SJCRH30 (cell line): Measurements from ENCODE around the gene SORL1-AS1.

Experiments used
- DNase-seq, 2 experiments: peaks; one replicate each; pipeline ENCODE4 v3.0.0-alpha.2; 2015 to 2020
- H3K27ac ChIP-seq: fragments of 250-450 bp; sonication (Bioruptor Pico); 2 replicates; pipeline ENCODE4 v1.5.1; 2020; ENCODE audit warnings: mild to moderate bottlenecking, moderate library complexity
- H3K27me3 ChIP-seq: fragments of 250-450 bp; sonication (Bioruptor Pico); 2 replicates; pipeline ENCODE4 v1.5.1; 2020; ENCODE audit warnings: mild to moderate bottlenecking, moderate library complexity
- H3K36me3 ChIP-seq: fragments of 250-450 bp; sonication (Bioruptor Pico); 2 replicates; pipeline ENCODE4 v1.5.1; 2020; ENCODE audit warnings: mild to moderate bottlenecking, moderate library complexity
- H3K4me1 ChIP-seq: fragments of 250-450 bp; sonication (Bioruptor Pico); 2 replicates; pipeline ENCODE4 v1.5.1; 2020; ENCODE audit warnings: mild to moderate bottlenecking, moderate library complexity
- H3K4me3 ChIP-seq: fragments of 250-450 bp; sonication (Bioruptor Pico); 2 replicates; pipeline ENCODE4 v1.5.1; 2020; ENCODE audit warnings: mild to moderate bottlenecking, moderate library complexity
- H3K9me3 ChIP-seq: fragments of 250-450 bp; sonication (Bioruptor Pico); replicated peaks from 2 replicates; pipeline ENCODE4 v1.5.1; 2020; ENCODE audit warnings: mild to moderate bottlenecking, moderate library complexity

The SORL1-AS1 gene

DNA sequence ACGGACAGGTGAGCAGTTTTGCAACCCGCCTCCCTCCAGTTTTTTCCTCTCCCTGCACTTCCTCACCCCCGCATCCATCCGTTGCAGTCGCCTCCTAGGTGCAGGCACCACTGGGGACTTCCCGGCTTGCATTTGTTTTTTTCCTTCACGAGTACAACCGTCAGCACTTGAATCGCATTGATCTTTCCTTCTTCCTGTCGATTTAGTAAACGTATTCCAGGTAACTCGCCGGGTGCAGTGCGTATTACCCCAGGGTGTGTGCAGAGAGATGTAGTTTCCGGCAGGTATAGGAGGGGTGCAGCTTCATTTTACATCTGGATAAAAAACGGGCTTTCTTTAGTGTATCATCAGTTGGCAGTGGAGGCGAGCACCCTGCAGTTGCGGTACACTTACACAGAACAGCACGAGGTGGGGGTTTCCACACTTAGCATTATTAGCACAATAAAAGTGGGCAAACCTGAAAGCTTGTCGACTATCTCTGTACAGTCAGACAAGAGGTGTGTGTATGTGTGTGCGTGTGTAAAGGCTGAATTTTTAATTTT, at the start of gene SORL1-AS1:
Gene SORL1-AS1, minus strand, starts transcription at position 359 of the 542 bp plus-strand sequence.
- no peak within 1 kb of the TSS for H3K4me3 ChIP-seq
- no peak for DNase-seq
- no peaks in the 10 kb centered on the region for H3K27me3 ChIP-seq
- no peaks in the 10 kb centered on the region for H3K4me1 ChIP-seq
- H3K9me3 ChIP-seq, result no peaks in the 10 kb centered on the region
- H3K36me3 ChIP-seq, result no peaks in the 10 kb centered on the region
- no peak within 1 kb of the TSS for H3K27ac ChIP-seq

DNA sequence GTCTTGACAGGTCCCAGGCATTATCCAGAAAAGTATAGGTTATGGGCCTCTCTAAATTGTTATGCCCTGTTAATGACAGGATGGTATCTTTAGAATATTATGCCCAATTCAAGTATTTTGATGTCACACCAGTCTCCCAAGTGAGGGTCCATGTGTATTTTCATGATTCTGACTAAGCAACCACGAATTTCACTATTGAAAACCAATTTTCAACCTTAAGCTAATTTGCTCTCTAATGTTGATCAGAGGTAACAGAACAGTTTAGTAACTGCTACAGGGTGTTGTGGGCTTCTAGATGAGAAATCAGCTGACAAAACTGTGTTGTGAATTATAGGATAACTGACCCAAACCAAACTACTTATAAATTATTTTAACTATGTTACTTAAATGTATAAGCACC, 48.0 kb upstream of the SORL1-AS1 start:
- no peak overlapping the region for H3K4me3 ChIP-seq
- no peaks in the 10 kb centered on the region for H3K4me1 ChIP-seq
- H3K27me3 ChIP-seq, result no peaks in the 10 kb centered on the region
- H3K36me3 ChIP-seq, result no peaks in the 10 kb centered on the region
- H3K27ac ChIP-seq, result no peak overlapping the region
- no peaks in the 10 kb centered on the region for H3K9me3 ChIP-seq
- DNase-seq, result no peak

DNA sequence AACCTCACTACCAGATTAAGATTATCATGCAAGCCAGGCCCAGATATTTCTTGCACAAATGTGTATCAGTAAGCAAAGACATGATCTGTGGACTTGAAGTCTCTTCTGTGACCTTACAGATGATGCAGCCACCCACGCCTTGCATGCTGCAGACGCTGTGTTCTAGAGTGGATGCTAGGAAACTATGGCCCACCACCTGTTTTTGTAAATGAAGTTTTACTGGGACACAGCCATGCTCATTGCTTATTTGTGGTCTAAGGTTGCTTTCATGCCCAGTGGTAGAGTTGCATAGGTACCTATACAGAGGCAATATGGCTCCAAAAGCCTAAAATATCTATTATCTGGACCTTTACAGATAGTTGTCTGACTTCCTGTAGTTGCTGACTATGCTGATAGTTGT, 47.5 kb upstream of the SORL1-AS1 start:
- H3K9me3 ChIP-seq, result no peaks in the 10 kb centered on the region
- no peaks in the 10 kb centered on the region for H3K36me3 ChIP-seq
- no peak for DNase-seq
- no peaks in the 10 kb centered on the region for H3K27me3 ChIP-seq
- no peak overlapping the region for H3K27ac ChIP-seq
- H3K4me3 ChIP-seq, result no peak overlapping the region
- H3K4me1 ChIP-seq, result no peaks in the 10 kb centered on the region

DNA sequence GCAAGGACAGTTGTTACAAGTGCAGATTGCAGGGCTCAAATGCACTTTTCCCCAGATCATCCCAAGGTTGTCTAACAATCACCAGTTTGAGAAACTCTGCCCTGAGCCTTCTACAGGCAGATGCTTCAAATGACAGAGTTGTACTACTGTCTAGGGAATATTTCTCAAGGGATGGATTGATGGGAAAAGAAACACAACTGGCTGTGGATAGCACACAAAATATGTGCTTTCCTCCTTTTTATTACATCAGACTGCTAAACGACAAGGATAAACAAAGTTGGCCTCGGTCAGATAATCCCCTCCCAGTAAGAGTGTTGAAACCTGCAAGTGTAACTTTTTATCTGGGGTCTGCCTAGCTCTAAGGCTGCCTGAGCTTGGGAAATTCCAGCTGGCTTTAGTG, 46.6 kb upstream of the SORL1-AS1 start:
- H3K4me1 ChIP-seq, result no peaks in the 10 kb centered on the region
- H3K36me3 ChIP-seq, result no peaks in the 10 kb centered on the region
- DNase-seq, result no peak
- H3K4me3 ChIP-seq, result no peak overlapping the region
- H3K9me3 ChIP-seq, result no peaks in the 10 kb centered on the region
- no peaks in the 10 kb centered on the region for H3K27me3 ChIP-seq
- H3K27ac ChIP-seq, result no peak overlapping the region

DNA sequence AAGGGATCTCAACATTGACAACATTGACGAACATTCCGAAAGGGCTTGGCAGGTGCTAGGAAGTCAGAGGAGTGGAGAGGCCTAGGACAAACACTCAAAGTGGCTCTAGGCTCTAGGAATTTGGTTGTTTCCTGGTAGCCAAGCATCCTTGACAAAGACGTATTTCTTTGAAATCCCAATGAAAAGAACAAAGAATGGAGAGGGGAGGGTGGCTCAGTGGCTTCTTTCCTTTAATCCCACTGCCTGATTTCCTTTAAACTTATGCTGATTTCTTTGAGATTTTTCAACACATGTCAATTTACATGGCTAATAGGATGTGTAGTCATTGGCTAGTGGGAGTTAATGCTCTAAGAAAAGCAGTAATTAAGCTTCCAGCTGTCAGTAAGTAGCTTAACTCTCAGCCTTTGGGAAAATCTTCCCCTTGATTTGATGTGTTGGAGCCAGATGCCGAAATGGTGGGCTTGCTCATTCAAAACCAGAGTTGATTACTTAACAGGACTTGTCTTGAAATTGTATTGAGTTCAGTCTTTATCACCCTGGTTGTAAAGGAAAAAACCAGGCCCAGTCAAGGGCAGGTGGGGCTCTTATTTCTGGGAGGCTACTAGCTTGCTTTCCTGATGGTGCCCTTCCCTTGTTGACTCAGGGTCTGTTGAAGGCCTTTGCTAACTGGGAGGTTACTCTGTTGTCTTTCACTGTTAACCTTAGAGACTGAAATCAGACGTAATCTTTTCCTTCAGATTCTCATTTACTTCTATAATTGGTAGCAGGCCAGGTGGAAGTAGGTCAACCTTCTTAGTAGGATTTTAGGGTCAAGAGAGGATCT, 44.6 kb upstream of the SORL1-AS1 start:
- no peaks in the 10 kb centered on the region for H3K27me3 ChIP-seq
- H3K36me3 ChIP-seq, result no peaks in the 10 kb centered on the region
- no peaks in the 10 kb centered on the region for H3K4me1 ChIP-seq
- no peak for DNase-seq
- H3K9me3 ChIP-seq, result no peaks in the 10 kb centered on the region
- no peak overlapping the region for H3K27ac ChIP-seq
- H3K4me3 ChIP-seq, result no peak overlapping the region

DNA sequence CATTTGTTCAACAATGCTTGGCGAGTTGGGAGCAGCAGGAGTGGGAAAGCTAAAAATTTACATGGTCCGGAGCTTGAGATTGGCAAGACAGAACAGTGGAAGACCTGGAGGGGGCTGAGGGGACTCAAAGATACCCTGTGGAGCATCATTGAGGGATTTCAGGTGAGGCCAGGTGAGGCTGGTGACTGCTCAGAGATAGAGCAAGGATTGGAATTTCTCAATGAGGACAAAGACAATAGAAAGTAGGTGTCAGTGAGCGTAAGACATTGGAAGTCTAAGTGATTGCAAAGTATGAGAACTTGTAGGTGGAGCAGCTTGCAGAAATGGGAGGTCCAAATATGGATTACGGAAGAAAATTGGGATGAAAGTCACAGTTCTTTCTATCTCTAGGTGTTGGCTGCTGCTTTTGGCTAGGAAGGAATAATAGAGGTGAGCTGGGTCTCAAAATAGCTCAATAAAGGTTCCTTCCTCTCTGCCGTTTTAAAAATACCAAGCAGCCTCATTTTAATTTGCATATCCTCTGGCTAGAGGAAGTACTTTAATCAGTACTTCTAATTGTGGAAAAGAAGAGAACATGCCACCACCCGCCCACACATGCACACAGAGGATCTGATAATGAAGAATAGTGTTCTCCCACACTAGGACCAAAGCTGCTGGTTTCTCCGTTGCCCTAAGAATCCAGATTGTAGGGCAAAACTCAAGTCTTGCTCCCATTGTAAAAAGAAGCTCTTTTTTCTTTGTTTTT, 41.8 kb upstream of the SORL1-AS1 start:
- no peak overlapping the region for H3K4me3 ChIP-seq
- H3K36me3 ChIP-seq, result no peaks in the 10 kb centered on the region
- no peak for DNase-seq
- no peaks in the 10 kb centered on the region for H3K27me3 ChIP-seq
- H3K27ac ChIP-seq, result no peak overlapping the region
- H3K4me1 ChIP-seq, result no peaks in the 10 kb centered on the region
- no peaks in the 10 kb centered on the region for H3K9me3 ChIP-seq

DNA sequence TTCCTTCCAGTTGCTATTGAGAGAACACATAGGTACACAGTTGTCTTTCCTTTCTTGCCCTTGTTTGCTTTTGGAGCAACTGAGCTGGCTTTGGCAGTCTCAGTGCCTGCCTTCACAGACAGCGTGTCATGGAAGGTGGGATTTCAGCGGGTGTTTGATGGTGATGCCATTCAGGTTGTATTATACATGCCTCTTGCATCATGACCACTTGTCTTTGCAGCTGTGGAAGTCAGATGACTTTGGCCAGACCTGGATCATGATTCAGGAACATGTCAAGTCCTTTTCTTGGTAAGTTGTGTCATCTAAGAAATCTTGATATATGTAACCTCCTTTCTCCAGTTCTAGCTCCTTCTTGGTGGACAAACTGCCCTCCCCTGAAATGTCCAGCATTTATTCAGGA, 37.1 kb upstream of the SORL1-AS1 start:
- no peak for DNase-seq
- Histone ChIP-seq H3K27ac (no peak overlapping the region), H3K36me3 (no peaks in the 10 kb centered on the region), H3K4me3 (no peak overlapping the region), H3K4me1 (no peaks in the 10 kb centered on the region), H3K9me3 (no peaks in the 10 kb centered on the region), H3K27me3 (no peaks in the 10 kb centered on the region)

DNA sequence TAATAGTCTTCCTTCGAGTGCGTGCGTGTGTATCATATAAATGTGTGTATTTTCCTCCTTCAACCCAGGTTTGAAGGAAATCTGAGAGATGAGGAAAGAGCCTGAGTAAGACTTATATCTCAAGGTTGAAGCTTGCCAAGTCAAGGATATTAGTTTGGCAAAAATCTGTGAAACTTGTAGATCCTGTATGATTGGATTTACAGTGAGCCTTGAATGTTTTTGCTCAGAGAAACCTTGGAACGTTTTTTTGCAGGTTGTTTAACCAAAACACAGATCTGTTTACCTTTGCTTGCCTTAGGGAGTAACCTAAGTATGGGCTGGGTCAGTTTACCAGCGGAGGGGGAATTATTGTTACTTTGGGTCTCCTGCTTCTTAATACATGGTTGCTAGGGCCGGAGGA, 35.9 kb upstream of the SORL1-AS1 start:
- no peak overlapping the region for H3K27ac ChIP-seq
- no peaks in the 10 kb centered on the region for H3K36me3 ChIP-seq
- no peak overlapping the region for H3K4me3 ChIP-seq
- H3K27me3 ChIP-seq, result no peaks in the 10 kb centered on the region
- no peak for DNase-seq
- no peaks in the 10 kb centered on the region for H3K9me3 ChIP-seq
- no peaks in the 10 kb centered on the region for H3K4me1 ChIP-seq

DNA sequence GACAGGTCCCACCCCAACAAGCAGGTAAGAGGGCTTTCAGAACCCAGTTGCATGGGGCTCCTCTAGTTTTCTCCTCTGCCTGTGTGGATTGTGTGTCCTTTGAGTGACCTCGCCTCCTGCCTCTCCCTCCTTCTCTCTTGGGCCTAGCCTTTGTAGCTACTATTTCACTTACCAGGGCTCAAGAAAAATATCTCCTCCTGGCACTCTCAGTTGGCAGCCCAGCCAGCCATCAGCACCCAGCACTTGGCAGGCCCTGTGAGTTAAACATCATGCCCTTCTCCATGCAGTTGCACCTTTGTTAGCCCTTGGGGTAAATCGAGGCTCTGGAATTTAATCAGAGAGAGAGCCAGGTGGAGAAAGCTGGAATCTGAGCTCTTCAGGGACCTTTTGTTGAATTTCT, 35.4 kb upstream of the SORL1-AS1 start:
- Histone ChIP-seq H3K27me3 (no peaks in the 10 kb centered on the region), H3K4me1 (no peaks in the 10 kb centered on the region), H3K36me3 (no peaks in the 10 kb centered on the region), H3K27ac (no peak overlapping the region), H3K9me3 (no peaks in the 10 kb centered on the region), H3K4me3 (no peak overlapping the region)
- no peak for DNase-seq

DNA sequence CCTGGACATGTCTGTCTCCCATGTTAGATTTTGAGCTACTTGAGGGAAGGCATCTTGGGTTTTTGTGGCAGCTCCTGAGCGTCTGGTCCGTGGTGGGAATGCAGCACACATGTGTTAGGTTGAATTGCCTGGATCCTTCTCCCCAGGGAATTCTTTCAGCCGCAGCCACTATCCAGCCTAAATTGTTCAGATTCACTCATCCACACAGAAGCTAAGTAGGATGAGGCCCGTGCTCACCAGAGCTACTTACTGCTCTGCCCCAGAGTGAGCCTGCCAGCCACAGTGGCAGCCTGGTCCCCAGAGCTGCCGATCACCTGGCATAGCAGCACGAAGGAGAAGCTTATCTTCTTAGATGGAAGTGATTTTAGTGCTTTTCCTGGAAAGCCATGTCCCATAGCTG, 34.4 kb upstream of the SORL1-AS1 start:
- no peak overlapping the region for H3K27ac ChIP-seq
- H3K4me1 ChIP-seq, result no peaks in the 10 kb centered on the region
- no peaks in the 10 kb centered on the region for H3K9me3 ChIP-seq
- no peak for DNase-seq
- H3K4me3 ChIP-seq, result no peak overlapping the region
- H3K36me3 ChIP-seq, result no peaks in the 10 kb centered on the region
- H3K27me3 ChIP-seq, result no peaks in the 10 kb centered on the region

DNA sequence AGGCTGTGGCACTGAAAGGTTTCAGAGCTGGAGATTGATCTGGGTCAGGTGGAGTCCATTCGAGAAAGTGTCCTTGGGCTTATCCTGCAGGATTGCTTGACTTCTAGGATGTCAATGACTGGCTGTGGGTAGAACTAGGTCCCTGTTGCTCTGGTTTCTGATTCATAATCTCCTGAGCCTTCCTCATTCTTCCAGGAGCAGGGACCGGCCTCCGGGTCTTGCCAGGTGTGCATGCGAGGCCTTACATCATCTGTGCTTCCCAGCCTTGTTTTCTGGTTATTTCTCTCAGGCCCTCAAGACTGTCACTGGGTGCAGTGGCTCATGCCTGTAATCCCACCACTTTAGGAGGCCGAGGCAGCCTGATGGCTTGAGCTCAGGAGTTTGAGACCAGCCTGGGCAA, 33.3 kb upstream of the SORL1-AS1 start:
- Histone ChIP-seq H3K27me3 (no peaks in the 10 kb centered on the region), H3K27ac (no peak overlapping the region), H3K9me3 (no peaks in the 10 kb centered on the region), H3K36me3 (no peaks in the 10 kb centered on the region), H3K4me1 (no peaks in the 10 kb centered on the region), H3K4me3 (no peak overlapping the region)
- no peak for DNase-seq

DNA sequence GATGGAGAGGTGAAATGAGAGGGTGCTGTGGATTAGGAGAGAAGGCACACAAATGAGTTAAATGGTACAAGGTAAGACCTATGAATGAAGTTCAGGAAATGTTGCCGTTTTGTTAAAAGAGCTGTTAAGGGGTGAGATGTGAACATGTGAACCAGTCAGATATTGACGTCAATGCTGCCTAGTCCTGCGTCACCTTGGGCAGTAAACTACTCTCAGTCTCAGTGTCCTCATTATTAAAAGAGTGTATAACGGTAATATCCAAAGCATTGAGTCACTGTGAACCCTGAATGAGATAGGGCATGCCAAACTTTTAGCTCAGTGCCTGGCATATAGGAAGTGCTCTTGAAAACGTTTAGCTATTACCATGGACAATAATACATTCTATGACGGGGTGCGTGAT, 32.4 kb upstream of the SORL1-AS1 start:
- no peak overlapping the region for H3K4me3 ChIP-seq
- no peaks in the 10 kb centered on the region for H3K27me3 ChIP-seq
- no peak overlapping the region for H3K27ac ChIP-seq
- H3K9me3 ChIP-seq, result no peaks in the 10 kb centered on the region
- no peak for DNase-seq
- no peaks in the 10 kb centered on the region for H3K4me1 ChIP-seq
- no peaks in the 10 kb centered on the region for H3K36me3 ChIP-seq

DNA sequence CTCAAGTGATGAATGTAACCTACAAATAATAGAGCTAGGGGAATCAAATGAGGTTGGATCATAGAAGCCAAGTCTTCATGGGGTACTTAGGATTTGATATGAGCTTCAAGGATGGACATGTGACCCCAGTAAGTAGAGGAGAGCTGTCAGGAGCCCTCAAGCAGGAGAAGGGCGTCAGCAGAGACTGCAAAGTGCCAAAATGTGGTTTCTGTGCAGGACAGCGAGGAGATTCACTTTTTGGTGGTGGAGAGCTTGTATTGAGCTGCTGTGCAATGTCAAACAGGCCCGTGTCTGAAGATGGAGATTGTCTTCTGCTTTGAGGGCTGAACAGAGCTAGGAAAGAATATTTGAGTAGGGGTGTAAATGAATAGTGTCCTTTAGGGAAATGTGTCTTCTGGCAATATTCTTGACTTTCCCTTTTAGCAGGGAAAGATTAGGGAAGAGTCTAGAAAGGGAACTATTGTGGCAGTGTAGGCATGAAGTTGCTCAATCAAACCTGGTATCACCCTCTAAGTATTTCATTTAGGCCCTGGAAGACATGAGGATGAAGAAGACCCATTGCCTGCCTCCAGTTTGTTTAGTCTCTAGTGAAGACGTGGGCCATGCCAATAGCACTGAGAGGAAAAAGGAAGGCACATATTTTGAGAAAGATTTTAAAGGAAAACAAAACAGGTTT, 31.2 kb upstream of the SORL1-AS1 start:
- Histone ChIP-seq H3K4me1 (no peaks in the 10 kb centered on the region), H3K27ac (no peak overlapping the region), H3K4me3 (no peak overlapping the region), H3K27me3 (no peaks in the 10 kb centered on the region), H3K36me3 (no peaks in the 10 kb centered on the region), H3K9me3 (no peaks in the 10 kb centered on the region)
- no peak for DNase-seq

DNA sequence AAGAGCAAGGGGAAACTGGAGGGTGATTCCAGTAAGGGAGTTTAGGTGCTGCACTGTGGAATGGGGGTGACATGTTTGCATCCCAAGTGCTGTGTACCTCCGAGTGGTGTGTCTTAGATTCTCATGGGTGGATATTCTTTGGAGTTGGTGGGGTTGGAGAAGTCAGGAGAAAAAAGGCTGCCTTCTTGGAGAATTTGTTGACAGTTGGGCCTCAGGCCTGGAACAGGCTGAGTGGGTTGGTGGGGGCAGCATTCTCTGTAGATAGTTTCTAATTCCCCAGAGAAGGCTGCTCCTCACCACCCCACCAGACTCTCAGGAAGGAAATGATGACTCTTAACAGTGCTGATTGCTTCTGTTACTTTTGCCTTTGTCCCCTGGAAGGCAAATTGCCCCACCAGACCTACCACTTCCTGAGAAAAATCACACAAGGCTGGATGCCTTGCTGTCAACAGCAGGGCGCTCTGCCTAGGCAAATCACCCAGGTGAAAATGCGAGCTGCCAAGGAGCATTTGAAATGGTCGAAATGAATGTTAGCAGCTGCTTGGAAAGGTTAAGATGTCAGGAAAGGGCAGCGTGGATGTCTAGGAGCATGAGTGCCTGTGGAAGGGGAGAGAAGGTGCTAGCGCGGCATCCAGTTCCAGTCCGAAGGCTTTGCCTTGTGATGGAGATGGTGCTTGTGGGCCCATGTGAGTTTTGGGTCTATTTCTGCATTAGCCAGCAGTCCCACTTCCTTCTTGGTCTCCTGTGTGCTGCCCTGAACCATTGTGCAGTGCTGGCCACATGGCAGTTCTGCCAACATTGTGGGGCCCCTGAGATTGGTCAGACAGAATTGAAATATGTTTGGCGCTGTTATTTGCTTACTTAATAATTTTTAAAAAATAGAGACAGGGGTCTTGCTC, 29.7 kb upstream of the SORL1-AS1 start:
- Histone ChIP-seq H3K4me3 (no peak overlapping the region), H3K9me3 (no peaks in the 10 kb centered on the region), H3K36me3 (no peaks in the 10 kb centered on the region), H3K27ac (no peak overlapping the region), H3K4me1 (no peaks in the 10 kb centered on the region), H3K27me3 (no peaks in the 10 kb centered on the region)
- DNase-seq, result no peak
